Stimulated activated CD4-positive, alpha-beta T cell treated with anti-CD3 and anti-CD28 coated beads, Interleukin-1b, Interleukin-23, amount 100 ng/mL, for 1 hour (primary cell): ENCODE results near the gene ADAMTSL3.
"Not testable (repeated sequence)": the region's sequence is repeated elsewhere in the genome, so short reads cannot be mapped to it uniquely, and the experiment has no call there.

Experiments used
- DNase-seq, 2 donors: peaks; one replicate each; pipeline ENCODE4 v3.0.0-alpha.2; 2020; ENCODE audit warnings: low read depth in 2 of 2

Gene ADAMTSL3

DNA sequence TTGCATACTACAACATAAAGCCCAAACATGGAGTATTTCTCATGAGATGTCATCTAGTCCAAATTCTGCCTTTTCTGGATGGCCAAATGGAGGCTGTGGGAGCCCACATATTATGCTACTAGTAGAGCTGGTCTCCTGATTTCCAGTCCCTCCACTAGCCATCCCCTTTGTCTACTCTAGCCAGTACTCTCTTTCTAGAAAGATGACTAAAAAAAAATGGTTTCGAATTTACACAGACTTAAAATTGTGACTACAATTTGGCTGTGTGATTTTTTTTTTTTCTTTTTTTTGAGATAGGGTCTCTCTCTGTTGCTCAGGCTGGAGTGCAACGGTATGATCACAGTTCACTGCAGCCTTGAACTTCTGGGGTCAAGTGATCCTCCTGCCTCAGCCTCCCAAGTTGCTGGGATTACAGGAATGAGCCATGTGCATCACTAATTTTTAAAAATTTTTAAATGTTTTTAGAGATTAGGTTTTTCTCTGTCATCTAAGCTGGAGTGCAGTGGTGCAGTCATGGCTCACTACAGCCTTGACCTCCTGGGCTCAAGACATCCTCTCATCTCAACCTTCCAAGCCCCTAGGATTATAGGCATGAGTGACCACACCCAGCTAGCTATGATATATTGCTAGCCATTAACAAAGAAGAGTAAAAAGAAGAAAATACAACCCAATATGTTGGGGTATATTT, 273.9 kb downstream of the ADAMTSL3 start:
- DNase-seq: no peak

- DNase-seq: no peak
Observed at GRCh38 chr15:83928392-83928734, 274.4 kb downstream of the ADAMTSL3 start.

DNA sequence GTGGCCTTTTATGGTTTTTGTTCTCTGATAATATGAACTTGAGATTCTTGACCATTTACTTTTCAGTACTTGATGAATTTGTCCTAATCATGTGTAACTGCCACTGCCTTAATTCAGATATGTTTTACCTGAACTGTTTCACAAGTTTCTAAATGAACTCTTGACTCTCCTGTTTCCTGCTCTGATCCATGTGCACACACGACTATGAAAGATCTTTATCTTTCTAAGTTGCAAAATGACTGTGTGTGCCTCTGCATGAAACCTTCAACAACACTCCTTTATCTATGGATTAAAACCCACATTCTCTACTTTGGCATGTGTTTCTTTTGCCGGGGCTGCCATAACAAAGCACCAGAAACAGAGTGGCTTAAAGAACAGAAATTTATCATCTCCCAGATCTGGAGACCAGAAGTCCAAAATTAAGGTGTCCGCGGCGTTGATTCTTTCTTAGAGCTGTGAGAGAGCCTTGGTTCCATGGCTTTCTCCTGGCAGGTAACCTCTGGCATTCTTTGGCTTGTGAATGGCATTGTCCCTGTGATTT, 275.0 kb downstream of the ADAMTSL3 start:
- no peak for DNase-seq

DNA sequence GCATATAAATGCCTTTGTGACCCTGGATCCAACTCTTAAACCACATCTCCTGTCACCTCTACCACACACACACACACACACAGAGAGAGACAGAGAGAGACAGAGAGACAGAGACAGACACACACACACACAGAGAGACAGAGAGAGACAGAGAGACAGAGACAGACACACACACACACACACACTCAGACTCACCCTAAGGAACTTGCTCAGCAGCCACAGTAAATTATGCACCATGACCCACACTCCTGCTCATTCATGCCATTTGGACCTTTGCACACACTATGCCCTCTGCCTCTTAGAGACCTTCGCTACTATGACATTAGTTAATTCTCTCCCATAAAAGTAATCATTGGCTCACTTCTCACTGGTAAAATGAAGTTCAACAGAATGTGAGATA, 275.7 kb downstream of the ADAMTSL3 start:
- no peak for DNase-seq

DNA sequence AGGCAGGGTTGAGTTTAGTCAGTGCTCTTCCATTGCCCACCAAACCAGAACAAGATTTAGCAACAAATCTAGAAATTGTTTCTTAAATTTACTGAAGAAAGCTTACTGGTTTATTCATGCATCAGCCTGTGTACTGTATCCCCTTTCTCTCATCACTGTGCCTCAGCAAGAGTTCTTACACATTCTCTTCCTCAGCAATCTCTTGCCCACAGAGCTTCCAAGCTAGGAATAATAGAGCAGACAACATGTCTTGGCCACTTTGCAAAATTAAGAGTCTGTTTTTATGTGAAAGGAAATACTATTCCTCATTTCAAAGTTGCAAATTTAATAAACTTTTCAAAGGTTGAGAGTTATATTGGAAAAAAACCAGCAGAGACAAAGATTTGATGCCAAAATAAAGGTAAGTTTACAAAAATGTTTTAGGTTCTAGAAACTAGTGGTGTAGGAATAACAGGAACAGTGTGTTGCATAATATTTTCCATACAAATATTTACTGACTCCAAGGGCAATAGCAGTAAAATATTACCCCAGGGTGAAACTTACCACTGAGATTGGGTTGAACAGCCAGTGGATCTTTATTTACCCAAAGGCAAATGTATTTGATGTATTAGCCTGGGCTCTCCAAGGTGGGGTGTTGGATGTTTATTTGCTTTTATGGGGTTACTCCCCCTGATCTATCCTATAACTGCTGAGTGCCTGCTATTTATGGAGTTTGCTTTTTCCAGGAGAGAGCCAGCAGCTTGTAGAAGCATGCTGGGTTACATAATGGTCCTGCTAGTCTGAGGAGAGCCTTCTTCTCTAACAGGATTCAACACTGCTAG, 276.7 kb downstream of the ADAMTSL3 start:
- no peak for DNase-seq

DNA sequence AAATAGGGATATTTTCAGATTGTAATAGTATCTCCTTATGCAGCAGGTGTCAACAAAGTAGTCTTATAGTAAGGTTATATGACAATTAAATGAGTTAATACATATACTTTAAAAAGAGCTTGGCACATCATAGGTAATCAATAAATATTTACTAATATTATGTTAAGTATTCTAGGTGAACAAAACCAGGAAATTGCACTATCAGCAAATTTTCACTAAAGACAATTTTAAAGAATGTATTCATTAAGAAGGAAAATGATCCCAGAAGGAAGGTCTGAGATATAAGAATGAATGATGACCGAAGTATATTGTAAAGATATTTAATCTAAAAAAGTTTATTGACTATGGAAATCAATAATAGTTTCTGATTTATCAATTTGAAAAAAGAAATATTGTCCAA, 281.9 kb downstream of the ADAMTSL3 start:
- DNase-seq: no peak

DNA sequence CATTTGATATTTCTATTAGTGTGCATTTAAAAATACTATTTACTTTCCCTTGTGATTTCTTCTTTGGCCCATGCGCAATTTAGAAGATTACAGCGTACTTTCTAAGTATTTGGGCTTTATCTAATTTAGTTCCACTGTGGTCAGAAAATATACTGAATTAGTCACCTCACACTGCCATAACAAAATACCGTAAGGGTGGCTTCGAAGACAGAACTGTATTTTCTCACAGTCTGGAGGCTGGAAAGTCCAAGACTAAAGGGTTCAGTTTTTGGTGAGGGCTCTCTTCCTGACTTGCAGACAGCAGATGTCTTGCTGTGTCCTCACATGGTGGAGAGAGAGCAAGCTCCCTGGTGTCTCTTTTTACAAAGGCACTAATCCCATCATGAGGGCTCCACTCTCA, 286.2 kb downstream of the ADAMTSL3 start:
- no peak for DNase-seq

DNA sequence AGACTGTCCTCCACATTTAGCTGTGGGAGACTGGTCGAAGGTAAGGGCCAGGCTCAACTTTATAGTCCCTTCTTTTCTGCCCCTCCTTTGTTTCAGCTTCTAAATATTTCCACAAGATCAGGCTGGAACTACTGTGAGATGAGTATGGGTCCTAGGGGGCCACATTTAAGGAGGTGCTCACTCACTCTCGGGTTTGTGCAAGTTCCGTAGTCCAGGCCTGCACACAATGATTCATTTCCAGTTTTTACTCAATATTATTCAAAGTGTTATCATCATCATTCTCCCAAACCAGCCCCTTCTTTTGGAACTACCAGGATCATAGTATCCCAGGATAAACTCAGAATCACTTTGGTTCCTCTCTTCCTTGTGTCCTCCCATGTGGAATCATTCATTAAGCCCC, 289.1 kb downstream of the ADAMTSL3 start:
- no peak for DNase-seq

DNA sequence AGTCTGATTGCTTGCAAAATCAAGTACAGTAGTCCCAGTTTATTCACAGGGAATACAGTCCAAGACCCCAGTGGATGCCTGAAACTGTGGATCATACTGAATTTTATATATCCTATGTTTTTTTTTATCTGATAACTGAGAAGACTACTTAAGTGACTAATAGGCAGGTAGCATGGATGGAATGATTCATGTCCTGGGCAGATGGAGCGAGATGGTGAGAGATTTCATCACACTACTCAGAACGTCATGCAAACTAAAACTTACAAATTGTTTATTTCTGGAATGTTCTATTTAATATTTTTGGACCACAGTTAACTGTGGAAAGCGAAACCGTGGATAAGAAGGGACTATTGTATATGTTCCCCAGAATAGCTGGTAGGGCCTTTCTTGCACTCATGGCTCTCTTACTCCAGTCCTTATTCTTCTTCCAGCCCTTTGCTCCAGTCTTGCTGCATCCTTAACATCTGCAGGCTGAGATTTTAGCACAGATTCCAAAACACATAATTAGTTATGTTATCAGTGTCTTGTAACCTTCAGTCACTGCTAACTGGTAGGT, 290.0 kb downstream of the ADAMTSL3 start:
- no peak for DNase-seq

GRCh38 chr15:83947156-83947555, 293.2 kb downstream of the ADAMTSL3 start:
- no peak for DNase-seq

DNA sequence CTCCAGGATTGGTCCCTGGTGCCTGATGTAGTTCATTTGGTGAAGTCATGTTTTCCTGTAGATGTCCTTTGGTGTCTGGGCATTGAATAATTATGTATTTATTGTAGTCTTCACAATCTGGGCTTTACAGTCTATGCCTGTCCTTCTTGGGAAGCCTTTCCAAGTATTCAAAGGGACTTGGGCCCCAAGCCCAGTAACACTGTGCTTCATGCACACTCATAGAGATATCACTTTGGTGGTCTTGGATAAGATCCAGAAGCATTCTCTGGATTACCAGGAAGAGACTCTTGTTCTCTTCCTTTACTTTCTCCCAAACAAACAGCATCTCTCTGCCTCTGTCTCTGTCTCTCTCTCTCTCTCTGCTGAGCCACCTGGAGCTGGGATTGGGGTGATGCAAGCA, 300.6 kb downstream of the ADAMTSL3 start:
- DNase-seq: no peak

- no peak for DNase-seq
Observed at GRCh38 chr15:83955806-83956265, 301.9 kb downstream of the ADAMTSL3 start.

DNA sequence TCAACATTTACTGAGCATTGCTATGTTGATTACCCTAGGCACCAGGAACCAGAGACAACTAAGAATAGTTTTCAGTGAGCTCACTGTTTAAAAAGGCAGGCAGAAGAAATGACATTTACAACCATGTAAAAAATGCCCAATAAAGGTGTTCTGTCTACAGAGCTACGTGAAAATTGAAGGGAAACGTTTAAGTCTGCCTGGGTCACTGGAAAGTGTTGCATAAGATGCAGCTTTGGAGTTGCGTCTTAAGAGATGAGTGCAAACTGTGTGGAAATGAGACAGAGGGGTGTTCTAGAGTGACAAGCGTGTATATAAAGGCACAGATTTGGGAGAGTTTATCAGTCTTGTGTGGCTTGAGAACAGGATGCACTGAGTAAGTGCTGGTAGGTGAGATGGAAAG, 303.0 kb downstream of the ADAMTSL3 start:
- no peak for DNase-seq

DNA sequence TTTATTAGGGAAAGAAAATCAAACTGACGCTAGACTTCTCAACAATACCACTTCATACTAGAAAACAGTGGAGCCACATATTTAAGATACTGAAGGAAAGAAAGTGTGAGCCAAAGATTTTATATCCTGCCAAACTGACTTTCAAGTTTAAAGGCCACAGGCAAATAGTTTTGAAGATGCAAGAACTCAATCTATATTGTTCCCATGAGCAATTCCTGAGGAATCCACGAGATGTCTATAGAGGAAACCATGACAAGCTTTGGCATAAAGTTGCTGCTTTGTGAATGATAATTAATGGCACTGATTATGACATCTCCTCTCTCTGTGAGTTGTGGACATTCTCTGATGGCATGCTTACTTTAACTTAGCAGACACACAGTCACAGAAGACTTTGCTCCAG, 305.6 kb downstream of the ADAMTSL3 start:
- no peak for DNase-seq

- no peak for DNase-seq
Observed at GRCh38 chr15:83960192-83960829, 306.4 kb downstream of the ADAMTSL3 start.

- no peak for DNase-seq
Observed at GRCh38 chr15:83961311-83961710, 307.4 kb downstream of the ADAMTSL3 start.

- DNase-seq: not testable (repeated sequence)
Observed at GRCh38 chr15:83964967-83965366, 311.0 kb downstream of the ADAMTSL3 start.

DNA sequence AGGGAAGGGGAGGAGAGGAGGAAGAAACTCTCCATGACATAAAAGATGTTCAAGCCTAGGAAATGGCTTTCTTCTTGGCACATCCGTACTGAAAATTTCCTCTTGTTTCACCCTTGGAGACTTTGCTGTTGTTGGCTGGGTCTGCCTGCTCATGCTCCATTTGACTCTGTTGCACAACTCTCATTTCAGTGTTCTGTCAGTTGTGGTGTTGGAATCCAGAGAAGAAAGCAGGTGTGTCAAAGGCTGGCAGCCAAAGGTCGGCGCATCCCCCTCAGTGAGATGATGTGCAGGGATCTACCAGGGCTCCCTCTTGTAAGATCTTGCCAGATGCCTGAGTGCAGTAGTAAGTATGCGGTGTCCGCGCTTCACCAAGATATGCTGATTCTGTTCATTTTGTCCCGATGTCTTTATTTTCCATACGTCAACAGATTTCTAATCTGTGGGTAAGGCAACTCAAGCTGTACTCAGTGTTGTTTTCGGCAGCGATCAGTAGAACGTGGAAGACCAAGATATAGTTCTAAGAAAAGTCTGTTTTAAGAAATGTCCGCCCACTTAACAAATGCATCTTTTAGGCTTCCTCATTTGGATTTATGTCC, 316.5 kb downstream of the ADAMTSL3 start:
- no peak for DNase-seq

DNA sequence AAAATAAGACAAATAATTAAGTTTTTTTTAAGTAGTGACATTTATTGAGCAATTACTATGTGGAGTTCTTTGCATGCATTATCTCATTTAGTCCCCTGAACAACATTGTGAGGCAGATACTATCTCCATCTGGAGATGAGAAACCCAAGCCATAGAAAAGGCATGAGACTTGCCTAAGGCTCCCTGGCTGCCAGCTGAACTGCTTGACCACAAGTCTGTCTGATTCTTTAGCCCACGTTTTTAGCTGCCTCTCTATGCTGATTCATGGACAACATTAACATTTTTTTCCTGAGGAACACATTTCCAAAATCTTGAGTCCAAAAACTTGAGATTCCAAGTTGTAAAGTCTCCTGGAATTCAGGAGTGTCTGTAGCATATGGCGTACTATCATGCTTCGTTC, 318.1 kb downstream of the ADAMTSL3 start:
- DNase-seq: no peak

DNA sequence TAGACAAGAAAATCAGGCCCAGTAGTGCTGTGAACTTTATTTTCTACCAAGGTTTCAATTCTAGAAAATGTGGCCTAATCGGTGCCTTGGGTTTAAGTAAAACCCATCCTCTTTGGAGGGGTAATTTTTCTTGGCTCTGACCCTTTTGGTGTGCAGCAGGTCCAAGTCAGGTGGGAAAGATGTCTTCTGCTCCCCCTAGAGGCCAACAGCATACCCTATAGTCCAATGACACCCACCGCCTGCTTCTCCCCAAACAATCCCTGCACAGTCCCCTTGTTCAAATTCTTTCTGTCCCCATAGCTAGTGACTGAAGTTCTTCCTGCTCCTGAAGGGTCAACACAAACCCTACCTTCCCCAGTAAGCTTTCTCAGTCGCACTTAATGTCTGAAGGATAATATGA, 319.9 kb downstream of the ADAMTSL3 start:
- DNase-seq: no peak

DNA sequence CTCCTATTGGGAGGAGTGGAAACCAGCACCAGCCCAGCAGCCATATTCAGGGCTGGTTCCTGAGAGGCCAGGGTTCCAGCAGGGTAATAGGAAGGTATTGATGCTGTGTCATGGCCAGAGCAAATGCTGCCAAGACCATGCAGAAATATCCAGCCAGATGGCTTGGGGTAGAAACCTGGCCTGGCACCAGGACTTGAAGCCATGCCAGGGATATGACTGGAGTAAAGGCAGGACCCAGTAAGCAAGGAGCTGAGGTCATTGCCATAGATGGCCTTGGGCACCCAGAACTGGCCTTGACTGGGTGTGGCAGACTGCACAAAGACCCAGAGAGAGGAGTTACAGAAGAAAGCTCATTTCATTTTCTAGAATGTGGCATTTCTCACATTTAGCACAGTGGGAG, 324.1 kb downstream of the ADAMTSL3 start:
- DNase-seq: no peak

- DNase-seq: no peak
Observed at GRCh38 chr15:83978588-83978987, 324.7 kb downstream of the ADAMTSL3 start.
